Kidney tubule cell (primary cell): ENCODE data around the gene SLC22A25.
"Not testable (repeated sequence)": the region's sequence is repeated elsewhere in the genome, so short reads cannot be mapped to it uniquely, and the experiment has no call there.

Experiments used
- DNase-seq: peaks from one replicate; pipeline ENCODE4 v3.0.0-alpha.2; 2018; ENCODE audit warnings: low spot score

SLC22A25 gene

DNA sequence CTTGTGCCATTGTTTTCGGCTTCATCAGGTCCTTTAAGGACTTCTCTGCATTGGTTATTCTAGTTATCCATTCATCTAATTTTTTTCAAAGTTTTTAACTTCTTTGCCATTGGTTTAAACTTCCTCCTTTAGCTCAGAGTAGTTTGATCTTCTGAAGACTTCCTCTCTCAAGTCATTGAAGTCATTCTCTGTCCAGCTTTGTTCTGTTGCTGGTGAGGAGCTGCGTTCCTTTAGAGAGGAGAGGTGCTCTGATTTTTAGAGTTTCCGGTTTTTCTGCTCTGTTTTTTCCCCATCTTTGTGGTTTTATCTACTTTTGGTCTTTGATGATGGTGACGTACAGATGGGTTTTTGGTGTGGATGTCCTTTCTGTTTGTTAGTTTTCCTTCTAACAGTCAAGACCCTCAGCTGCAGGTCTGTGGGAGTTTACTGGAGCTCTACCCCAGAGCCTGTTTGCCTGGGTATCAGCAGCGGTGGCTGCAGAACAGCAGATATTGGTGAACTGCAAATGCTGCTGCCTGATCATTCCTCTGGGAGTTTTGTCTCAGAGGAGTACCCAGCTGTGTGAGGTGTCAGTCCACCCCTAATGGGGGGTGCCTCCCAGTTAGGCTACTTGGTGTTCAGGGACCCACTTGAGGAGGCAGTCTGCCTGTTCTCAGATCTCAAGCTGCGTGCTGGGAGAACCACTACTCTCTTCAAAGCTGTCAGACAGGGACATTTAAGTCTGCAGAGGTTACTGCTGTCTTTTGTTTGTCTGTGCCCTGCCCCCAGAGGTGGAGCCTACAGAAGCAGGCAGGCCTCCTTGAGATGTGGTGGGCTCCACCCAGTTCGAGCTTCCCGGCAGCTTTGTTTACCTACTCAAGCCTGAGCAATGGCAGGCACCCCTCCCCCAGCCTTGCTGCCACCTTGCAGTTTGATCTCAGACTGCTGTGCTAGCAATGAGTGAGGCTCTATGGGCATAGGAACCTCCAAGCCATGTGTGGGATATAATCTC is 7.6 kb downstream of the SLC22A25 start:
- not testable (repeated sequence) for DNase-seq

DNA sequence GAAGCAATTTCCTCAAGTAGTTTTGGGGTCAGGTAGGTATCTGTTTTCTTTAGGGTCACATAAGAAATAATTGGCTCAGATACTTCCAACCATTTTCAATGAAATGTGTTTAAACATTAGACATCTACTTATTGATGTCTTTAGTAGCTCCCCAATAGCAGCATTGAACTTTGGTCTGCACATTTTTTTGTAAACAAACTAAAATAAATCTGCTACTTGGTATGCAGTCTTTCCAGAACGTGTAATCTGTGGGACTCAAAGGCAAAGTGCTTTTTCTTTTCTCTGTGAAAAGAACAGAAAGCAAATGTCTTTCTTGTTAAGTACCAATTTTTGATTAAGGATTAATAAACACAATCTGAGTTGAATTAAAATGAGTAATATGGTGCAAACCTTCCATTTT is 13.6 kb downstream of the SLC22A25 start:
- DNase-seq = no peak

DNA sequence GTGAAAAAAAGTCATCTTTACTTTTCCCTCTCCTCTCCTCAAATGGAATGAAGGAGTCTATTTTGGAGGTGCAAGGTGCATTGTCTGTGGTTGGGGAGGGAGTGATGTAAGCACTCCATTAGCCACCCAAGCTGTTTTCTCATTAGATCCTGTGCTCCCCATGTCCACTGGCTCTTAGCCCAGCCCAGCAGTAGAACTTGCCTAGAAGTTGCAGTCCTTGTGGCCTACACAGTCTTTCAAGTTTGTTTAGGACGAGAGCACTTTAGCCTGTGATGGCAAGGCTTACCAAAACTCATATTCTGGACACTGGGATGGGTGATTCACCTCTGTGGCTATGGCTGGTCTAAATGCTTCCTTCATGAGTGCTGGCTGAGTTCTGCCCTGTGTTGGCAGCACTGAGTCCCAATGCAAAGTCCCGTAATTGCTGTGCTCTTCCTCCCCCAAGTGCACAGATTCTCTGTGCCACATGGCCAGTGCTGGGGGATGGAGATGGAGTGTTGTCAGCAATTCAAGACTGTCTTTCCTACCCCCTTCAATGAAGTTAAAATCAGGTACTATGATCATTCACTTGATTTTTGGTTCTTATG is 15.8 kb downstream of the SLC22A25 start:
- no peak for DNase-seq

DNA sequence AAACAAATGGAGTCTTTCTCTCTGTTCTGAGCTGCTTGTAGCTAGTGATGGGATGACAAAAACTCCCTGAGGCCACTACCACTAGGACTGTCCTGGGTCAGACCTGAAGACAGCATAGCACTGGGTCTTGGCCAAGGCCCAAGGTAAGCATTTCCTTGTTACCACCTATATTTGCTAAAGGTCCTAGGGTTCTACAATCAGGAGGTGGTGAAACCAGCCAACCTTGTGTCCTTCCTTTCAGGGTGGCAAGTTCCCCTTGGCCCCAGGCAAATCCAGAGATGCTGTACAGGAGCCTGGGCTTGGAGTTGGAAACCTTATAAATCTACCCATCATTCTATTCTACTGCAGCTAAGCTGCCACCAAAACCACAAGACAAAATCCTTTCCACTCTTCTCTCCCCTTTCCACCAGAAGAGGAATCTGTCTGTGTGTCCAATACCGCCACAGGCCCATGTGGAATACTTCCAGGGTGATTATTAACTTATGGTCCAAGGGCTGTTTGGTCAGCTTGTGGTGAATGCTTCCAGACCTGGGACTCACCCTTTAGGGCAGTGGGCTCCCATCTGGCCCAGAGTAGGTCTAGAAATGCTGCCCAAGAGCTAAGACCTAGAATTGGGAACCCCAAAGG is 16.8 kb downstream of the SLC22A25 start:
- DNase-seq = no peak

DNA sequence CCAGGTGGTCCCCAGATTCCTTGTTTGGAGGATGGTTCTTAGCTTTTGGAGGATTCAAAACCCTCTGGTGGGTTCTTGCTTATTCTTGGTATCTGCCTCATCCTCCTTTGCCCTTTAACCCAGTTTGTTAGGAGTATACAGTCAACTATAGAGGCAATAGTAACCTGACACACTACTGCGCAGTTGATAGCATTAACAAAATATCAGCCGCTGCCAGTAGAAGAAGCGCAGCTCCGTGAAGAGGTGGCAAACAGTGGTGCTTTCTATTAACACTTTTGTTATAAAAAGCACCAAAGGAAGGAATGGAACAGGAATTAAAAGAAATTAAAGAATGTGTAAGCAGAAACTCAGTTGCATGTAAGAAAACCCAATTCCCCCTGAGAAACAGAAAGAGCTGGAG is 29.3 kb downstream of the SLC22A25 start:
- no peak for DNase-seq

DNA sequence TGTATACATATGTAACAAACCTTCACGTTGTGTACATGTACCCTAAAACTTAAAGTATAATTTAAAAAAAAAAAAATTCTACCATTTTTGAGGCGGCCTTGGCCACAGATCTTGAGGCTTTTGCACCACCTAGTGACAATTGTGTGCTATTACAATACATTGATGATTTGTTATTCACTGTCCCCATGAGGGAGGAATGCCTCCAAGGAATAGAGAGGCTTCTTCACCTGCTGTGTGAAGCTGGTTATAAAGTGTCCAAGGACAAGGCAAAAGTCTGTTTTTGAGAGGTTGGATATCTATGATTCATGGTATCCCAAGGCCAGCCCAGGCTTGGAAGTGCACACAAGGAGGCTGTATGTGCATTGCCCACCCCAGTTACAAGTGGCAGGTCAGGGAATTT is 30.7 kb downstream of the SLC22A25 start:
- DNase-seq = peak; percentile 29

DNA sequence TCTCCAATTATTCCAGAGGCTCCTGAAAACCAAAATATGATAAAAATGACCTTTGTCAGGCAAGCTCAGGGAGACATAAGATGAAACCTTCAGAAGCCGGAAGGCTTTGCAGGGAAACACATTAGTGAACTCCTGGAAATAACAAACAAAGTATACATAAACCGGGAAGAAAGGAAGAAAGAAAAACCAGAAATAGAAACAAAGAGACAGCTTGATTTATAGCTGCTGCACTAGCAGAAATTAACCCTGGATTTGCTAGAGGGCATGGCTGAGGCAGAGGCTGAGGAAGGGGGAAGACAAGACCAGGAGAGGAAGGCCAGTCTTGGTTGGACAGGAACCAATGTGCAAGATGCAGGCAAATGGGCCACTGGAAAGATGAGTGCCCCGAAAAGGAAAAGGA is 33.3 kb downstream of the SLC22A25 start:
- no peak for DNase-seq
